A172 (cell line): ENCODE measurements around the gene ACACB. TPM values are rescaled to one million over a fixed set of nuclear protein-coding genes. Genes with fewer than 3 reads are reported as not detected.

Experiments
- DNase-seq: peaks from one replicate; pipeline ENCODE4 v3.0.0-alpha.2; 2015; ENCODE audit warnings: low spot score
- total RNA-seq: library from RNA; depleted of rRNA; stranded (reverse); fragments of >200 nt; shearing (Covaris generic); gene quantifications from 2 replicates; pipeline ENCODE4 v1.2.3, GENCODE V29; 2014

Gene ACACB
- total RNA-seq, 1 experiment from 2014 or later, result 3.2 TPM

DNA sequence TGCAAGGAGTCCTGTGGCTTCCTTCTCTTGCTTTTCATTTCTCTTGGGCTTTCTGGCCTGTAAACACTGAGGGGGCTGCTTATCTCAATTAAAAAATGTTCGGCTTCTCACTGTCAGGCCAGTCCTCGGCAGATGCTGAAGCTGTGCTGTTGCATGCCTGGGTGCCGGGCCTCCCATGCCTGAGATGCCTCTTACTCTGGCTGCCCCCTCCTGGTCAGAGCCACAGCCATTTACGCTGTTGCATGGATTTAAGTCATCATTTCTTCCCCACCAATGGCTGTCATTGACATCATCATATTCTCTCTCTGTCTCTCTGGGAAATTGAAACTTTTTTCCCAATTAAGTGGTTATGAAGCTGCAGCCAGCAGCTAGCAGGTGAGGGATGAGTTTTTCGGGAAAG, 139.0 kb downstream of the ACACB start:
- no peak for DNase-seq

DNA sequence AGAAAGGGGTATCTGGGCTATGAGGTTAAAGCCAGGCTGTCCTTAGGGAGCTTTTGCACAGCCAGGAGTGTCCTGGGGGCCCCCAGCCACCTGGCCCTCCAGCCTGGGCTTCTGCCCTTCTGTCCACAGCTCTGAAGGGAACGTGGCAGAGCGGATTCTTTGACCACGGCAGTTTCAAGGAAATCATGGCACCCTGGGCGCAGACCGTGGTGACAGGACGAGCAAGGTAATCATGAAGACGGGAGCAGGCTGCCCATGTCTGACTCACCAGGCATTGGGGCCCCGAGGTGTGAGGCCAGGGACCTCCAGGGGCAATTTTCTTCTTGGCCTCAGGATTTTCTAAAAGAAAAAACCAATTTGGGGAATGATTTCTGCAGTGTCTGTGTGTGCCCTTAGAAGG, 139.6 kb downstream of the ACACB start:
- DNase-seq, result no peak

DNA sequence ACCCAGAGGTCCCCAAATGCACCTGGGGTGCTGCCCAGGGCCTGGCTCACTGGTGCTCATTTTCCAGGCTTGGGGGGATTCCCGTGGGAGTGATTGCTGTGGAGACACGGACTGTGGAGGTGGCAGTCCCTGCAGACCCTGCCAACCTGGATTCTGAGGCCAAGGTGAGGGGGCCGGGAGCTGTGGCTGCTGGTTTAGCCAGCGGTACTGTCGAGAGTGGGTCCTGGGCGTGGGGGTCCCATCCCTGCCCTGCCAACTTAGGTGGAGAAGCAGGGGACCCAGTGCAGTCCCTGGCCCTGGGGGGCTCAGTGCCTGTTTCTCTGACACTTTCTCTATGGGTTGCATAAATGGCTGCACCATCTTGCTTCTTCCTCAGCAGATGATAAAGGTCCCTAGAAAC, 141.8 kb downstream of the ACACB start:
- DNase-seq, result no peak

GRCh38 chr12:109258607-109259544, 142.5 kb downstream of the ACACB start:
- DNase-seq, result no peak

GRCh38 chr12:109259545-109259895, 143.1 kb downstream of the ACACB start:
- no peak for DNase-seq

DNA sequence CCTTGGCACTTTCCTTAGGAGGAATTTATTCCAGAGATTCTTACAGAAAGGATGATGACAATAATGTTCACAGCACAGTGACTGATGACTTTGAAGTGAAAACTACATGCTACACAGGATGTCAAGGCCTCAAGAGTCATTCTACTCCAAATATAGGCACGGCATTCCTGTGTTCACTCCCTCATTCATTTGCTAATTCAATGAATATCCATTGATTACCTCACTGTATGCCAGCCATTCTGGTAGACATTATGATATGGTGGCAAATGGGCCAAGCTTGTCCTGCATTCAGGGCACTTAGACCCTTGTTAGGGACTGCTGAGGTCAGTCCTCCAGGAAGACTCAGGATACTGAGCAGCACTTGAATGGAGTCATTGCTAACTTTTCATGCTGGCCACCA, 144.7 kb downstream of the ACACB start:
- DNase-seq, result no peak

GRCh38 chr12:109261939-109262338, 145.6 kb downstream of the ACACB start:
- no peak for DNase-seq

GRCh38 chr12:109263439-109263838, 147.1 kb downstream of the ACACB start:
- no peak for DNase-seq

GRCh38 chr12:109264095-109264942, 147.9 kb downstream of the ACACB start:
- DNase-seq, result no peak

GRCh38 chr12:109264943-109265650, 148.7 kb downstream of the ACACB start:
- no peak for DNase-seq

DNA sequence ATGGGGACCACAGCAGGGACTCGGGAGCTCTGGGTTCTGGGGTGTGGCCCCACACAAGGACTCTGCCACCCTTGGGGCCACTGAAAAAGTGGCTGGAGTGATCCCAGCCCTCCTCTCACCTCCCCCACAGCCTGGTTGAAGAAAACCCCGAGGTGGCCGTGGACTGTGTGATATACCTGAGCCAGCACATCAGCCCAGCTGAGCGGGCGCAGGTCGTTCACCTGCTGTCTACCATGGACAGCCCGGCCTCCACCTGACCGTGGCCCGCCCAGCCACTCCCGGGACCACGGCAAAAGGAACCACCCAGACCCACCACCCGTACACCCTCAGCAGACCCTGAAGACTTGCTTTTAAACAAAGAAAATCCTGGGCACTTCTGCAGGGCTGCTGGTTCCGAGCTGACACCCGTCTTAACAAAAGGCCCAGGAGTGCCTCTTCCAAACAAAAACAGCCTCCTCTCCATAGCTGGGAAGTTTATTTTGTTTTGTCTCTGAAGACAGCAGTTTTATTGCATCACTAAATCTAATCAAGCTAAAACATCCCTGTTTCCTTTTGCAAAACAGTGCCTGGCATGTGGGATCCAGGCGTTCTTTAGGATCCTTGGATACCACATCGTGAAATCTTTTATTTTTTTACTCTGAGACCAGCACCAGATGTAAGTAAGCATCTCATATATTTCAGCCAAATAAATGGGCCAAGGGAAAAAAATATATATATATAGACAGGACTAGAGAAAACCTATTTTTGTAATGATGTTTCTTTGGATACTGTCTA, 149.9 kb downstream of the ACACB start:
- DNase-seq, result no peak

DNA sequence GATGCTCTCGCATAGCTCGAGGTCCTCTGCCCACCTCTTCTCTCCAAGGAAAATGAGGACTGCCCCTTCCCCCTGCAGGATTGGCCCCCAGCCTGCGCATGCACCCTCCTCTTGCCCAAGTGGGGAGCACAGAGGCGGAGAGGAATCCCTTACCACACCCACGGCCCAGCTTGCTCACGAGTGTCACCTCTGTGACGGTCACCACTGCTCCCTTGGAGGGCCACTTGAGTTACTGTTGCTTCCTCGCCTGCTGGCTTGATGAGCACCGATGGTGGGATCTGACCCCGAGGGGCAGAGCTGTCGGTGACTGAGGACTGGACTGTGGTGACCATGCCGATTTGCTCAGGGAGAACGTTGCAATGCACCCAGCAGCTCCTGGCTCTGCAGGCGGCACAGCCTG, 151.0 kb downstream of the ACACB start:
- DNase-seq, result no peak

- no peak for DNase-seq
Measured at GRCh38 chr12:109268896-109269295, 152.5 kb downstream of the ACACB start.

DNA sequence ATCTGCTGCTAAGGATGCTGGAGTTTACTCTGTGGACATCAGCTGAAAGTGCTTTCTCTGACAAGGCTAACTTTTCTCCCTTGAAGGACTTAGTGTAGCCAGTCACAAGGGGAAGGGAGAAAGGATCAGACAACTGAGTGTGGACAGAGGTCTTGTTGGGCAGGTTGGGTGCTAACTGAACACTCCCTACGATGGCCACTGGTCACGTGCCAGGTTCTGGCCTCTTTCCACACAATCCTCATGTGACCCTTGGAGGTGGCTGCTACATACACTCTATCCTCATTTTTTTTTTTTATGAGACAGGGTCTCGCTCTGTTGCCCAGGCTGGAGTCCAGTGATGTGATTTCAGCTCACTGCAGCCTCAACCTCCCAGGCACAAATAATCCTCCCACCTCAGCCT, 153.0 kb downstream of the ACACB start:
- no peak for DNase-seq

DNA sequence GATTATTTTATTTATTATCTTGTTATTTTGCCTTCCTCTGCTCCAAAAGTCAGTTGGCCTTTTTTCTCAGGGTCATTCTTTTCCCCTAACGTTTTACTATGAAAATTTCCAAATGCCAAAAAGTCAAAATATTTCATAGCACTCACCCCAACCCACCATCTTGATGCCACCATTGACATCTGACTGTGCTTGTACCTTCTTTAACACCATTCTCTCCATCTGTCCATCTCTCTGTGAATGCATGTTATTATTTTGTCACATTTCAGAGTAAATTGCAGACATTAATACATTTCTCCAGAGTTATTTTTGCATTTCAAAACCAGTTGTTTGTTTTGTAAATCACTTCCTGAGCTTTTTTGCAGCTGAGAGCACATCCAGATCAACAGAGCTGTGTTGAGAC, 154.1 kb downstream of the ACACB start:
- DNase-seq, result no peak

- no peak for DNase-seq
Measured at GRCh38 chr12:109271418-109271817, 155.0 kb downstream of the ACACB start.

DNA sequence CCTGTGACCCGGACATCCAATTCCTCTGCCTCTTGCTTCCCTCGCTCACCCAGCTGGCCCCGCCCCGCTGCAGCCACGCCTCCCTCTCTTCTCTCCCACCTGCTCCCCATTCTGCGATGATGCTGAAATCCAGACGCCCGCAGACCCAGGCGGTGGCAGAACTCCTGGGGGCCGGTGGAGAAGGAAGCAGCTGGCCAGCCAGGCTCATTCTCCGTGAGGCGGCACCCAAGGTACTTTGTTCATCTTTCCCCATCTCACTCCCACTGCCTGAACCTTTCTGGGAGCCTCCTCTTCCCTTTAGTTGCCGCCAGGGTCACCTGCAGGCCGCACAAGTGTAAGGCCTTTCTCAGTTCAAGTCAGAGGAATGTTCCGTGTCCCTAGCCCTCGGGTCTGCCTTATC, 157.0 kb downstream of the ACACB start:
- DNase-seq, result no peak

GRCh38 chr12:109274381-109274780, 158.0 kb downstream of the ACACB start:
- no peak for DNase-seq

DNA sequence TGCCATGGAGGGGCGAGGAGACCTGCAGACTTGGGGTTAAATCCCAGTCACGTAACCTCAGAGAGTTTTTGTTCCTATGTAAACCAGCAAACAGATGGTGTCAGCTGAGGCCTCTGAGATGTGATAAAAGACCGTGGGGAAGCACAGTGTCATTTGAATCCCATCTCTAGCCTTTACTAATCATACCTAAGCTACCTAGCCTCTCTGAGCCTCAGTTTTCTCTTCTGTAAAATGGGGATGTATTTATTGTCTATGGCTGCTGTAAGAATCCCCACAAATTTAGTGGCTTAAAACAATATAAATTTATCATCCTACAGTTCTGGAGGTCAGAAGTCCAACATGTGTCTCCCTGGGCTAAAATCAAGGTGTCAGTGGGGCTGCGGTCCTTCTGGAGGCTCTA, 158.8 kb downstream of the ACACB start:
- DNase-seq, result no peak

GRCh38 chr12:109276160-109276559, 159.8 kb downstream of the ACACB start:
- no peak for DNase-seq

GRCh38 chr12:109277255-109277898, 161.0 kb downstream of the ACACB start:
- DNase-seq, result no peak
